Measurements from ENCODE around the gene DOCK4. TPM values are rescaled to one million over a fixed set of nuclear protein-coding genes. Genes with fewer than 3 reads are reported as not detected.
A peak's percentile ranks its signal among the peaks of the same experiment; 100 is the strongest.

DOCK4 gene
- total and polyA plus RNA-seq, 4 donors, result 7.2 to 48.9 (median 12.8) TPM

GRCh38 chr7:112073530-112073929 is 132.7 kb downstream of the DOCK4 start (continued):
- TF ChIP-seq NR2F2 (IDR thresholded peaks at IDR 0.05), result no peak
- TF ChIP-seq RAD21 (IDR thresholded peaks at IDR 0.05), result no peak
- TF ChIP-seq FOXA2 (IDR thresholded peaks at IDR 0.05), result no peak
- TF ChIP-seq YY1 (IDR thresholded peaks at IDR 0.05), result no peak
- no peak for TF ChIP-seq GABPA (IDR thresholded peaks at IDR 0.05 in 1 of 2, conservative IDR thresholded peaks at IDR 0.05 in 1 of 2)

GRCh38 chr7:112072541-112073245 is 133.5 kb downstream of the DOCK4 start:
- TF ChIP-seq NR2F2 (IDR thresholded peaks at IDR 0.05) (peak; percentile 94), ZBTB33 (IDR thresholded peaks at IDR 0.05) (no peak)
- Histone ChIP-seq H3K27ac (ENCODE audit: low read depth in 1 of 2, low read length in 2 of 2) (no peak overlapping the region), H3K4me3 (ENCODE audit: low read depth in 1 of 3, low read length in 3 of 3) (no peak overlapping the region), H3K4me1 (ENCODE audit: control insufficient read depth in 4 of 4, insufficient read depth in 4 of 4, low read length in 3 of 4) (peaks cover 3 to 30% (median 17%) of the 10 kb centered on the region in 4 donors), H3K9me3 (ENCODE audit: control insufficient read depth in 4 of 4, low read length in 3 of 4) (peaks cover 0 to 5% (median 2%) of the 10 kb centered on the region in 4 donors), H3K27me3 (ENCODE audit: control insufficient read depth in 4 of 4, insufficient read depth in 4 of 4, low read length in 3 of 4) (no peaks in the 10 kb centered on the region), H3K9ac (ENCODE audit: low read depth in 1 of 2, low read length in 2 of 2) (no peak overlapping the region), H3K36me3 (ENCODE audit: control insufficient read depth in 4 of 4, insufficient read depth in 3 of 4, low read depth in 1 of 4, low read length in 3 of 4) (no peaks in the 10 kb centered on the region)
- WGBS, result 74% methylated on average over 4 of the region's 4 CpGs
- DNase-seq (ENCODE audit: low spot score), result no peak

GRCh38 chr7:112071856-112072255 is 134.3 kb downstream of the DOCK4 start:
- no peak overlapping the region for H3K9ac ChIP-seq (ENCODE audit: low read depth in 1 of 2, low read length in 2 of 2)
- no peaks in the 10 kb centered on the region for H3K27me3 ChIP-seq (ENCODE audit: control insufficient read depth in 4 of 4, insufficient read depth in 4 of 4, low read length in 3 of 4)
- H3K4me1 ChIP-seq (ENCODE audit: control insufficient read depth in 4 of 4, insufficient read depth in 4 of 4, low read length in 3 of 4), result peaks cover 5 to 36% (median 22%) of the 10 kb centered on the region in 4 donors
- H3K36me3 ChIP-seq (ENCODE audit: control insufficient read depth in 4 of 4, insufficient read depth in 3 of 4, low read depth in 1 of 4, low read length in 3 of 4), result no peaks in the 10 kb centered on the region
- no peak for TF ChIP-seq CTCF (IDR thresholded peaks at IDR 0.05; ENCODE audit: low read depth, low read length, missing input control)
- no peak for TF ChIP-seq FOXA2 (IDR thresholded peaks at IDR 0.05)
- no peak for TF ChIP-seq HNF4A (conservative IDR thresholded peaks at IDR 0.05)
- TF ChIP-seq NR2F2 (IDR thresholded peaks at IDR 0.05), result no peak
- TF ChIP-seq FOXA1 (IDR thresholded peaks at IDR 0.05), result no peak
- TF ChIP-seq MAX (IDR thresholded peaks at IDR 0.05), result no peak
- TF ChIP-seq GABPA (IDR thresholded peaks at IDR 0.05 in 1 of 2, conservative IDR thresholded peaks at IDR 0.05 in 1 of 2), result no peak
- TF ChIP-seq EGR1 (IDR thresholded peaks at IDR 0.05; ENCODE audit: low read depth in 2 of 2), result no peak
- TF ChIP-seq RXRA (IDR thresholded peaks at IDR 0.05), result no peak
- no peak overlapping the region for H3K27ac ChIP-seq (ENCODE audit: low read depth in 1 of 2, low read length in 2 of 2)
- H3K9me3 ChIP-seq (ENCODE audit: control insufficient read depth in 4 of 4, low read length in 3 of 4), result peaks cover 0 to 5% (median 2%) of the 10 kb centered on the region in 4 donors
- no peak for DNase-seq (ENCODE audit: low spot score)
- H3K4me3 ChIP-seq (ENCODE audit: low read depth in 1 of 3, low read length in 3 of 3), result no peak overlapping the region

Measured in liver (tissue), 9 donors.